ENCODE results near the gene DCAF7. TPM values are rescaled to one million over a fixed set of nuclear protein-coding genes. Genes with fewer than 3 reads are reported as not detected.

Gene DCAF7
- total and polyA plus RNA-seq, 2 donors from 2014 or later = 19.9 to 81.0 TPM

GRCh38 chr17:63529711-63530556, 20.3 kb upstream of the DCAF7 start:
- no peak overlapping the region for H3K27ac ChIP-seq (ENCODE audit: low read depth in 2 of 2, low read length in 2 of 2)
- FAIRE-seq (no peak), DNase-seq (no peak)
- H3K36me3 ChIP-seq (ENCODE audit: control insufficient read depth in 2 of 3, insufficient read depth in 3 of 3, low read length in 3 of 3) = no peaks in the 10 kb centered on the region
- H3K4me3 ChIP-seq (ENCODE audit: low read length in 3 of 3) = no peak overlapping the region
- H3K9ac ChIP-seq (ENCODE audit: low read length in 3 of 3) = no peak overlapping the region
- no peaks in the 10 kb centered on the region for H3K27me3 ChIP-seq (ENCODE audit: control insufficient read depth, insufficient read depth, low read length)
- H3K4me1 ChIP-seq (ENCODE audit: control insufficient read depth in 2 of 3, insufficient read depth in 2 of 3, low read depth in 1 of 3, low read length in 3 of 3) = no peaks in the 10 kb centered on the region
- no peak for TF ChIP-seq CTCF (IDR thresholded peaks at IDR 0.05; ENCODE audit: borderline replicate concordance, extremely low read depth, insufficient read depth)
- intact Hi-C loops (cut with DNase I) = no loop called here
- H3K9me3 ChIP-seq (ENCODE audit: control insufficient read depth in 2 of 3, insufficient read depth in 1 of 3, low read length in 3 of 3) = no peaks in the 10 kb centered on the region

GRCh38 chr17:63530557-63531021, 19.7 kb upstream of the DCAF7 start:
- H3K27me3 ChIP-seq (ENCODE audit: control insufficient read depth, insufficient read depth, low read length) = no peaks in the 10 kb centered on the region
- FAIRE-seq (no peak), DNase-seq (peak in 1 of 5 donors; percentile 58)
- H3K27ac ChIP-seq (ENCODE audit: low read depth in 2 of 2, low read length in 2 of 2) = no peak overlapping the region
- no peak overlapping the region for H3K9ac ChIP-seq (ENCODE audit: low read length in 3 of 3)
- TF ChIP-seq CTCF (IDR thresholded peaks at IDR 0.05; ENCODE audit: borderline replicate concordance, extremely low read depth, insufficient read depth) = no peak
- H3K36me3 ChIP-seq (ENCODE audit: control insufficient read depth in 2 of 3, insufficient read depth in 3 of 3, low read length in 3 of 3) = no peaks in the 10 kb centered on the region
- H3K4me3 ChIP-seq (ENCODE audit: low read length in 3 of 3) = no peak overlapping the region
- no peaks in the 10 kb centered on the region for H3K9me3 ChIP-seq (ENCODE audit: control insufficient read depth in 2 of 3, insufficient read depth in 1 of 3, low read length in 3 of 3)
- intact Hi-C loops (cut with DNase I) = no loop called here
- H3K4me1 ChIP-seq (ENCODE audit: control insufficient read depth in 2 of 3, insufficient read depth in 2 of 3, low read depth in 1 of 3, low read length in 3 of 3) = no peaks in the 10 kb centered on the region

GRCh38 chr17:63531022-63531965, 19.0 kb upstream of the DCAF7 start:
- Histone ChIP-seq H3K4me3 (ENCODE audit: low read length in 3 of 3) (no peak overlapping the region), H3K4me1 (ENCODE audit: control insufficient read depth in 2 of 3, insufficient read depth in 2 of 3, low read depth in 1 of 3, low read length in 3 of 3) (no peaks in the 10 kb centered on the region), H3K27ac (ENCODE audit: low read depth in 2 of 2, low read length in 2 of 2) (no peak overlapping the region), H3K36me3 (ENCODE audit: control insufficient read depth in 2 of 3, insufficient read depth in 3 of 3, low read length in 3 of 3) (no peaks in the 10 kb centered on the region), H3K27me3 (ENCODE audit: control insufficient read depth, insufficient read depth, low read length) (no peaks in the 10 kb centered on the region), H3K9ac (ENCODE audit: low read length in 3 of 3) (no peak overlapping the region), H3K9me3 (ENCODE audit: control insufficient read depth in 2 of 3, insufficient read depth in 1 of 3, low read length in 3 of 3) (no peaks in the 10 kb centered on the region)
- TF ChIP-seq CTCF (IDR thresholded peaks at IDR 0.05; ENCODE audit: borderline replicate concordance, extremely low read depth, insufficient read depth) = no peak
- intact Hi-C loops (cut with DNase I) = no loop called here
- DNase-seq (peak in 1 of 5 donors; percentile 76), FAIRE-seq (no peak)

Data from kidney (tissue), 14 donors.